ENCODE data around the gene DEXI.

DNA sequence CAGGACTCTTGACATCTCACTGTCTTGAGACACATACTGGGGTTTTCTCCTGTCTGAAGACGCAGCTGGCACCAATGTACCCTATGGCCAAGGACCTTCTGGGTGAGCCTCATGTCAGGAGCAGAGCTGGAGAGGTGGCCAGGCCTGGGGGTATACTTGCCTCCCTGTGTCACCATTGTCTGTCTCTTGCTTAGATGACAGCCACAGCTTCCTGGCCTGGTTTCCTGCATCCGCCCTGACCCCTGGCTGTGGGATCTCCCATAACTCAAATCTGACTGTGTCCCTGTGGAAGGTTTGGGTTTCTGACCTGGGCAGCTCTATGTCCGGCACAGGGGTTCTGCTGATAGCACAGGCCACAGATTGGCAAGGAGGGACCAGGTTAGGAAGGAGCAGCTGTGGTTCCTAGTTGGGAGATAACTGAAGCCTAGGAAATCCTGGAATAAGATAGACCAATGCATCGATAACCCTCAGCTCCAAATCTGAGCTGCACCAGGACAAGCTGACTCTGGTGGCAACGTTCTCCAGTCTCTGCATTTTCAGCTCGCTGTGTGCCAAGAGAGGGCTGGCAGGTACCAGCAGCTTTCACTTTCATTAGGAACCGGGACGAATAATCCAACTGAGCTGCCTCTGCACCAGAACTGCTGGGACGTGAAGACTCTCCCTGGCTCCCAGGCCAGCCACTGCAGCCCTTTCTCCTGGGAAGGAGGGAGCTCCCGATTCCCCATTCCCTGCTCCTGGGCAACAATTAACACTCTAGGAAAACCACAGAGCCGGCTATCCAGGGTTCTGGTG lies 5.0 kb downstream of the DEXI start:
- peak; percentile 60 for TF ChIP-seq POLR2AphosphoS5 (IDR thresholded peaks at IDR 0.05; ENCODE audit: low read depth, low read length)
- peak; percentile 60 for TF ChIP-seq POLR2A (IDR thresholded peaks at IDR 0.05; ENCODE audit: low read depth, low read length)
- TF ChIP-seq SPI1 (IDR thresholded peaks at IDR 0.05; ENCODE audit: low read depth, low read length) = no peak
- no peak for TF ChIP-seq TAF1 (IDR thresholded peaks at IDR 0.05; ENCODE audit: low read depth, low read length)

All from GM12891 (cell line).